H9 (cell line): ENCODE data around the gene RASGRF2. TPM values are rescaled to one million over a fixed set of nuclear protein-coding genes. Genes with fewer than 3 reads are reported as not detected.

ENCODE experiments used
- DNase-seq: peaks from one replicate; pipeline ENCODE4 v3.0.0-alpha.2; 2017
- H2AFZ ChIP-seq: one replicate; pipeline ENCODE4 v1.6.1; 2013; ENCODE audit warnings: mild to moderate bottlenecking, low read length, control low read depth, moderate library complexity
- H2AK5ac ChIP-seq: 2 replicates; pipeline ENCODE4 v1.6.1; 2013; ENCODE audit warnings: low read length, control low read depth, mixed read lengths; ENCODE audit not compliant: insufficient read length
- H2BK120ac ChIP-seq: one replicate; pipeline ENCODE4 v1.6.1; 2013; ENCODE audit warnings: low read depth, mild to moderate bottlenecking, low read length, control low read depth, inconsistent platforms; ENCODE audit not compliant: poor library complexity, severe bottlenecking
- H2BK12ac ChIP-seq: 2 replicates; pipeline ENCODE4 v1.6.1; 2013; ENCODE audit warnings: low read length, control low read depth, mixed read lengths, low read depth; ENCODE audit not compliant: insufficient read length
- H2BK15ac ChIP-seq: 2 replicates; pipeline ENCODE4 v1.6.1; 2013; ENCODE audit warnings: low read depth, low read length, control low read depth
- H2BK20ac ChIP-seq: one replicate; pipeline ENCODE4 v1.6.1; 2013; ENCODE audit warnings: low read depth, mild to moderate bottlenecking, low read length, control low read depth, inconsistent platforms; ENCODE audit not compliant: poor library complexity, severe bottlenecking
- H2BK5ac ChIP-seq: 2 replicates; pipeline ENCODE4 v1.6.1; 2013; ENCODE audit warnings: low read length, control low read depth, mixed read lengths; ENCODE audit not compliant: insufficient read length
- H3K14ac ChIP-seq: 2 replicates; pipeline ENCODE4 v1.6.1; 2013; ENCODE audit warnings: low read length, control low read depth; ENCODE audit not compliant: insufficient read depth
- H3K18ac ChIP-seq: 2 replicates; pipeline ENCODE4 v1.6.1; 2013; ENCODE audit warnings: low read depth, mild to moderate bottlenecking, mixed read lengths, low read length, control low read depth; ENCODE audit not compliant: insufficient read length
- H3K23ac ChIP-seq: 2 replicates; pipeline ENCODE4 v1.6.1; 2013; ENCODE audit warnings: low read length, control low read depth, mixed read lengths, low read depth; ENCODE audit not compliant: insufficient read length
- H3K23me2 ChIP-seq: 2 replicates; pipeline ENCODE4 v1.6.1; 2013; ENCODE audit warnings: low read depth, mild to moderate bottlenecking, mixed read lengths, low read length, control low read depth; ENCODE audit not compliant: insufficient read length, poor library complexity, severe bottlenecking
- H3K27ac ChIP-seq: 2 replicates; pipeline ENCODE4 v1.5.1; 2013; ENCODE audit warnings: low read length, control low read depth, mixed read lengths, low read depth; ENCODE audit not compliant: insufficient read length
- H3K27me3 ChIP-seq: 2 replicates; pipeline ENCODE4 v1.6.1; 2013; ENCODE audit warnings: low read length, control low read depth, inconsistent platforms; ENCODE audit not compliant: insufficient read depth
- H3K4ac ChIP-seq: 2 replicates; pipeline ENCODE4 v1.6.1; 2013; ENCODE audit warnings: low read depth, mild to moderate bottlenecking, control low read depth, inconsistent platforms, low read length, moderate library complexity
- H3K4me1 ChIP-seq: 2 replicates; pipeline ENCODE4 v1.6.1; 2013; ENCODE audit warnings: low read length, control low read depth, inconsistent platforms; ENCODE audit not compliant: insufficient read depth
- H3K4me2 ChIP-seq: 2 replicates; pipeline ENCODE4 v1.6.1; 2013; ENCODE audit warnings: low read length, control low read depth, mixed read lengths; ENCODE audit not compliant: insufficient read length, insufficient read depth
- H3K56ac ChIP-seq: 2 replicates; pipeline ENCODE4 v1.6.1; 2013; ENCODE audit warnings: low read depth, mild to moderate bottlenecking, mixed read lengths, low read length, control low read depth; ENCODE audit not compliant: insufficient read length
- H3K79me1 ChIP-seq: 2 replicates; pipeline ENCODE4 v1.6.1; 2013; ENCODE audit warnings: low read depth, mild to moderate bottlenecking, moderate library complexity, low read length, control low read depth, inconsistent platforms; ENCODE audit not compliant: insufficient read depth, poor library complexity, severe bottlenecking
- H3K79me2 ChIP-seq: 2 replicates; pipeline ENCODE4 v1.6.1; 2013; ENCODE audit warnings: low read length, control low read depth, inconsistent platforms; ENCODE audit not compliant: insufficient read depth
- H3K9ac ChIP-seq: 2 replicates; pipeline ENCODE4 v1.6.1; 2013; ENCODE audit warnings: low read length, control low read depth, mixed read lengths; ENCODE audit not compliant: insufficient read length; ENCODE audit errors: extremely low read depth
- H3K9me3 ChIP-seq: one replicate; pipeline ENCODE4 v1.6.1; 2013; ENCODE audit warnings: low read depth, low read length, inconsistent platforms; ENCODE audit not compliant: control insufficient read depth
- H3T11ph ChIP-seq: one replicate; pipeline ENCODE4 v1.6.1; 2013; ENCODE audit warnings: mild to moderate bottlenecking, low read length, control low read depth, inconsistent platforms
- H4K20me1 ChIP-seq: one replicate; pipeline ENCODE4 v1.6.1; 2013; ENCODE audit not compliant: control insufficient read depth, insufficient read length, insufficient read depth
- H4K5ac ChIP-seq: 2 replicates; pipeline ENCODE4 v1.6.1; 2013; ENCODE audit warnings: low read depth, mild to moderate bottlenecking, mixed read lengths, low read length, control low read depth; ENCODE audit not compliant: insufficient read length
- H4K8ac ChIP-seq: replicated peaks from 2 replicates; pipeline ENCODE4 v1.6.1; 2013; ENCODE audit warnings: low read length, control low read depth, mixed read lengths, low read depth; ENCODE audit not compliant: insufficient read length
- H4K91ac ChIP-seq: 2 replicates; pipeline ENCODE4 v1.6.1; 2013; ENCODE audit warnings: low read depth, mild to moderate bottlenecking, moderate library complexity, mixed read lengths, low read length, control low read depth; ENCODE audit not compliant: insufficient read length
- H3K27ac Mint-ChIP-seq, 3 experiments: 2 replicates in 2 of 3; 3 replicates in 1 of 3; pipeline ENCODE4 v1.8.0; 2020 to 2021; ENCODE audit warnings: mixed read lengths in 3 of 3, mild to moderate bottlenecking in 1 of 3, moderate library complexity in 1 of 3
- H3K27me3 Mint-ChIP-seq: 2 replicates; pipeline ENCODE4 v1.8.0; 2021; ENCODE audit warnings: low read depth, mild to moderate bottlenecking, moderate library complexity, mixed read lengths
- H3K36me3 Mint-ChIP-seq, 3 experiments: 2 replicates in 2 of 3; 3 replicates in 1 of 3; pipeline ENCODE4 v1.8.0; 2020 to 2021; ENCODE audit warnings: low read depth in 3 of 3, mixed read lengths in 3 of 3; ENCODE audit not compliant: insufficient read depth in 1 of 3
- H3K4me1 Mint-ChIP-seq, 2 experiments: 2 replicates each; pipeline ENCODE4 v1.8.0; 2020; ENCODE audit warnings: mixed read lengths in 2 of 2
- H3K4me3 Mint-ChIP-seq, 2 experiments: 2 replicates in 1 of 2; 3 replicates in 1 of 2; pipeline ENCODE4 v1.8.0; 2020 to 2021; ENCODE audit warnings: mild to moderate bottlenecking in 2 of 2, mixed read lengths in 2 of 2, moderate library complexity in 1 of 2
- H3K9me3 Mint-ChIP-seq, 2 experiments: 2 replicates in 1 of 2; 3 replicates in 1 of 2; pipeline ENCODE4 v1.8.0; 2020; ENCODE audit warnings: mild to moderate bottlenecking in 2 of 2, mixed read lengths in 2 of 2, moderate library complexity in 1 of 2
- WGBS: extraction: QIAGEN DNeasy Blood & Tissue Kit; methylation state at CpG from one replicate; pipeline ENCODE4 v1.1.7; 2013; ENCODE audit warnings: missing lambda C conversion rate, low lambda C conversion rate, mixed read lengths; ENCODE audit not compliant: insufficient read length; ENCODE audit errors: extremely low coverage; 5-methylcytosine and 5-hydroxymethylcytosine counted together
- total RNA-seq: library from RNA; stranded (reverse); gene quantifications from 2 replicates; pipeline ENCODE4 v1.2.1, GENCODE V29; 2021
- TF ChIP-seq, protein P1 (sequence below): fragments of 200-600 bp; sonication (generic); conservative IDR thresholded peaks from 3 replicates; pipeline ENCODE4 v1.8.0; 2021; ENCODE audit warnings: antibody characterized with exemption, mild to moderate bottlenecking

Gene RASGRF2
- total RNA-seq, 1 experiment from 2014 or later, result 13.5 TPM

DNA sequence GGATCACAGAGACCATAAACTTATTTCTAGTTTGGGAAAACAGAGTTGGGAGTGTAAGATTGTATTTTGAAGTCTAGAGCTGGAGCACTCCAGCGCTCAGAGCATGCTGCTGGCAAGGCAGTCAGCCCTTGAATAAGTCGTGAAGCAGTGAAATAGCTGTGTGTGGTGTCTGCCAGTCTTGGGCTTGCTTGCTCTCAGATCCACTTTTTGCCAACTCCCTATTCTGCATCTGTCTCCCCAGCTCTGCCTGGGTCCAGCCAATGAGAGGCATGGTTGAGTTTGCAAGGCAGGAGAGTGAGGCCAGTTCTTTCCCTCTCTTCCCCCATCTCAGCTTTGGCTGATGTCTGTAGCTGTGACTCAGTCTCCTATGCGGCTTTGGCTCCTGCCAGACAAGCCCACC, 23.3 kb upstream of the RASGRF2 start:
- no peak overlapping the region for H3K56ac ChIP-seq
- H2BK5ac ChIP-seq, result no peak overlapping the region
- TF ChIP-seq, protein P1, sequence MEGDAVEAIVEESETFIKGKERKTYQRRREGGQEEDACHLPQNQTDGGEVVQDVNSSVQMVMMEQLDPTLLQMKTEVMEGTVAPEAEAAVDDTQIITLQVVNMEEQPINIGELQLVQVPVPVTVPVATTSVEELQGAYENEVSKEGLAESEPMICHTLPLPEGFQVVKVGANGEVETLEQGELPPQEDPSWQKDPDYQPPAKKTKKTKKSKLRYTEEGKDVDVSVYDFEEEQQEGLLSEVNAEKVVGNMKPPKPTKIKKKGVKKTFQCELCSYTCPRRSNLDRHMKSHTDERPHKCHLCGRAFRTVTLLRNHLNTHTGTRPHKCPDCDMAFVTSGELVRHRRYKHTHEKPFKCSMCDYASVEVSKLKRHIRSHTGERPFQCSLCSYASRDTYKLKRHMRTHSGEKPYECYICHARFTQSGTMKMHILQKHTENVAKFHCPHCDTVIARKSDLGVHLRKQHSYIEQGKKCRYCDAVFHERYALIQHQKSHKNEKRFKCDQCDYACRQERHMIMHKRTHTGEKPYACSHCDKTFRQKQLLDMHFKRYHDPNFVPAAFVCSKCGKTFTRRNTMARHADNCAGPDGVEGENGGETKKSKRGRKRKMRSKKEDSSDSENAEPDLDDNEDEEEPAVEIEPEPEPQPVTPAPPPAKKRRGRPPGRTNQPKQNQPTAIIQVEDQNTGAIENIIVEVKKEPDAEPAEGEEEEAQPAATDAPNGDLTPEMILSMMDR, result no peak
- no peak overlapping the region for H3K4me2 ChIP-seq
- Mint-ChIP-seq H3K36me3 (no peaks in the 10 kb centered on the region; a peak in 1 of 7 replicates), H3K4me1 (peaks cover 3 to 13% of the 10 kb centered on the region in 2 experiments; a peak in 1 of 4 replicates), H3K9me3 (no peaks in the 10 kb centered on the region), H3K4me3 (no peak overlapping the region), H3K27ac (0 out of 7 replicates have a peak overlapping the region, but pooled peaks of 1 of the 3 experiments have one; percentile 51), H3K27me3 (no peaks in the 10 kb centered on the region; the same call in 1 of the 2 replicates)
- H3K14ac ChIP-seq, result no peak overlapping the region
- no peaks in the 10 kb centered on the region for H3K27me3 ChIP-seq
- no peak overlapping the region for H2BK120ac ChIP-seq
- H3K27ac ChIP-seq, result no peak overlapping the region
- H4K20me1 ChIP-seq, result no peaks in the 10 kb centered on the region
- H3K79me1 ChIP-seq, result no peaks in the 10 kb centered on the region
- no CpG with 5 or more reads among the region's 3 CpGs for WGBS
- no peak overlapping the region for H2BK20ac ChIP-seq
- H2AFZ ChIP-seq, result no peak overlapping the region
- no peak overlapping the region for H4K91ac ChIP-seq
- no peak overlapping the region for H3T11ph ChIP-seq
- no peak overlapping the region for H2BK15ac ChIP-seq
- no peak overlapping the region for H4K8ac ChIP-seq
- no peak overlapping the region for H4K5ac ChIP-seq
- H3K9me3 ChIP-seq, result no peaks in the 10 kb centered on the region
- no peak overlapping the region for H3K18ac ChIP-seq
- H2BK12ac ChIP-seq, result no peak overlapping the region
- no peak overlapping the region for H3K9ac ChIP-seq
- H3K4ac ChIP-seq, result no peak overlapping the region
- H2AK5ac ChIP-seq, result no peak overlapping the region
- no peak for DNase-seq
- H3K23ac ChIP-seq, result no peak overlapping the region
- no peaks in the 10 kb centered on the region for H3K79me2 ChIP-seq
- H3K4me1 ChIP-seq, result no peaks in the 10 kb centered on the region
- H3K23me2 ChIP-seq, result no peaks in the 10 kb centered on the region
